ENCODE results near the gene LACRT. TPM values are rescaled to one million over a fixed set of nuclear protein-coding genes. Genes with fewer than 3 reads are reported as not detected.

Gene LACRT
- total and polyA plus RNA-seq, 2 donors (not counting 3 experiments of a cell fraction or from before 2014, with no cell fraction given): not detected

DNA sequence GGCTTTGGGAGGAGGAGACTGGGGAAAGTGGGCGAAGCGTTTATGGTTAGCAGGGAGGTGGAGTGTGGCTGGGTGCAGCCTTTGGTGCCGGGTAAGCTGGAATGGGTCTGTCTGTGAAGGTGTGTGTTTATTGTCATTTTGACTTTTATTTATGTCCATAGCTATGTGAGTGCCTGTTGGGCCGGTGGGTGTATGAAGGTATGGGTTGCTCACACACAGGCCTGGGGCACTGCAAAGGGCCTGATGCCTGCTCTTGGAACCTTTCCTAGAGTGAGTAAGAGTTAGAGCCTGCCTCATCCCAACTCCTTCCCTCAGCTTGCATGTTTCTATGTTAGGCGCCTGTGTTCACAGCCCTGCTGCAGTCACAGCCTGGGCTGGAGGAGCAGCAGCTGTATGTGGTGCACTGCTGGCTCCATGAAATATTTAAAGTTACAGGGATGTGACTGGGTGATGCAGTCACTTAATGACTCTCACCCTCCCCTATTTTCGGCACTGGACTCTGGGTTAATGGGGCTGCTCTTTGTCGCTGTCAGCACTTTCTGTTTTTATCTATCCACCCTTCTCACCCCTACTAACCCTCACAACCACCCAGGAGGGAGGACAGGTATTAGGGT is 43.6 kb downstream of the LACRT start:
- no peaks in the 10 kb centered on the region for H3K4me1 ChIP-seq (ENCODE audit: control insufficient read depth, extremely low read depth, insufficient read depth, low read length)
- H3K36me3 ChIP-seq (ENCODE audit: control insufficient read depth in 2 of 2, extremely low read depth in 1 of 2, insufficient read depth in 2 of 2, low read length in 2 of 2): no peaks in the 10 kb centered on the region
- H2AFZ ChIP-seq (ENCODE audit: low read depth, low read length): no peak overlapping the region
- no peaks in the 10 kb centered on the region for H3K79me2 ChIP-seq (ENCODE audit: control insufficient read depth, insufficient read depth, low read length)
- no peaks in the 10 kb centered on the region for H4K20me1 ChIP-seq (replicated peaks; ENCODE audit: control insufficient read depth, extremely low read depth, insufficient read depth, low read length)
- intact Hi-C loops (cut with micrococcal nuclease) (no loop called here), dilution Hi-C loops (cut with MboI; ENCODE audit: extremely low pct_ligation_motif_present, low sequenced_read_pairs) (no loop called here)
- no peaks in the 10 kb centered on the region for H3K9me1 ChIP-seq (replicated peaks; ENCODE audit: control insufficient read depth, extremely low read depth, insufficient read depth, low read length)
- H3K9ac ChIP-seq (replicated peaks; ENCODE audit: extremely low read depth, insufficient read depth, low read length): no peak overlapping the region
- no peak overlapping the region for H3K4me3 ChIP-seq (replicated peaks in 1 of 3; ENCODE audit: insufficient read depth in 1 of 3, low read depth in 1 of 3, low read length in 3 of 3)
- H3K27me3 ChIP-seq (ENCODE audit: control insufficient read depth in 2 of 2, insufficient read depth in 2 of 2, low read length in 2 of 2): peaks cover 52 to 60% of the 10 kb centered on the region in 2 experiments
- H3K9me3 ChIP-seq (replicated peaks; ENCODE audit: control insufficient read depth, insufficient read depth, low read length): no peaks in the 10 kb centered on the region
- no peak overlapping the region for H3K4me2 ChIP-seq (ENCODE audit: insufficient read depth, low read length)
- no peak for DNase-seq (ENCODE audit: low read depth, low spot score)
- BruUV-seq (replicated peaks): no TSS peak
- ChIA-PET CTCF (interaction anchor here (0.8 to 1.7 kb wide), 3 partner anchors 11 to 32 kb away, joined by 3 to 6 read pairs (median 4); no protein-coding TSS in a partner anchor), POLR2A (no interaction called here)
- TF ChIP-seq JUN (IDR thresholded peaks at IDR 0.05; ENCODE audit: borderline replicate concordance, insufficient read depth, insufficient read length, low read depth) (no peak), MAX (IDR thresholded peaks at IDR 0.05; ENCODE audit: insufficient read depth, insufficient read length) (no peak), CTCF (IDR thresholded peaks at IDR 0.05; ENCODE audit: extremely low read depth in 1 of 2, insufficient read depth in 1 of 2, low read depth in 1 of 2, low read length in 2 of 2) (no peak), POLR2A (IDR thresholded peaks at IDR 0.05; ENCODE audit: low read depth, low read length) (no peak), POLR2AphosphoS5 (IDR thresholded peaks at IDR 0.05; ENCODE audit: insufficient read depth, low read depth, low read length) (no peak), EZH2 (IDR thresholded peaks at IDR 0.05; ENCODE audit: borderline replicate concordance, low read depth, low read length, severe bottlenecking) (no peak), GATA2 (IDR thresholded peaks at IDR 0.05; ENCODE audit: insufficient read depth, insufficient read length, low read depth, low read length) (no peak)
- FAIRE-seq: no peak
- no peak overlapping the region for H3K27ac ChIP-seq (ENCODE audit: insufficient read depth, low read depth, low read length)

Data from endothelial cell of umbilical vein (primary cell).